ENCODE measurements around the gene CEL.
"Not testable (repeated sequence)": the region's sequence is repeated elsewhere in the genome, so short reads cannot be mapped to it uniquely, and the experiment has no call there.

DNA sequence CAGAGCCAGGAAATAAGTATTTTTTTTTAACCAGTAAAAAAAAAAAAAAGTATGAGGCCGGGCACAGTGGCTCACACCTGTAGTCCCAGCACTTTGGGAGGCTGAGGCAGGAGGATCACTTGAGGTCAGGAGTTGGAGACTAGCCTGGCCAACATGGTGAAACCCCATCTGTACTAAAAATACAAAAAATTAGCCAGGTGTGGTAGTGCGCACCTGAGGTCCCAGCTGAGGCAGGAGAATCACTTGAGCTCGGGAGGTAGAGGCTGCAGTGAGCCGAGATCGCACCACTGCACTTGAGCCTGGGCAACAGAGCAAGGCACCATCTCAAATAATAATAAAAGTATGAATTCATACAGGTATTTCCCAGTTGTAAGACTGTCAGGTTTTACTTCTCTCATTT lies 10.4 kb downstream of the CEL start:
- TF ChIP-seq, protein P1, sequence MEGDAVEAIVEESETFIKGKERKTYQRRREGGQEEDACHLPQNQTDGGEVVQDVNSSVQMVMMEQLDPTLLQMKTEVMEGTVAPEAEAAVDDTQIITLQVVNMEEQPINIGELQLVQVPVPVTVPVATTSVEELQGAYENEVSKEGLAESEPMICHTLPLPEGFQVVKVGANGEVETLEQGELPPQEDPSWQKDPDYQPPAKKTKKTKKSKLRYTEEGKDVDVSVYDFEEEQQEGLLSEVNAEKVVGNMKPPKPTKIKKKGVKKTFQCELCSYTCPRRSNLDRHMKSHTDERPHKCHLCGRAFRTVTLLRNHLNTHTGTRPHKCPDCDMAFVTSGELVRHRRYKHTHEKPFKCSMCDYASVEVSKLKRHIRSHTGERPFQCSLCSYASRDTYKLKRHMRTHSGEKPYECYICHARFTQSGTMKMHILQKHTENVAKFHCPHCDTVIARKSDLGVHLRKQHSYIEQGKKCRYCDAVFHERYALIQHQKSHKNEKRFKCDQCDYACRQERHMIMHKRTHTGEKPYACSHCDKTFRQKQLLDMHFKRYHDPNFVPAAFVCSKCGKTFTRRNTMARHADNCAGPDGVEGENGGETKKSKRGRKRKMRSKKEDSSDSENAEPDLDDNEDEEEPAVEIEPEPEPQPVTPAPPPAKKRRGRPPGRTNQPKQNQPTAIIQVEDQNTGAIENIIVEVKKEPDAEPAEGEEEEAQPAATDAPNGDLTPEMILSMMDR (conservative IDR thresholded peaks at IDR 0.05 in 1 of 2, IDR thresholded peaks at IDR 0.05 in 1 of 2; ENCODE audit: low read depth in 1 of 2, low read length in 2 of 2): not testable (repeated sequence)
- TF ChIP-seq EZH2 (IDR thresholded peaks at IDR 0.05; ENCODE audit: low read length, missing control alignments): not testable (repeated sequence)

Measured in fibroblast of lung (primary cell).